ENCODE results near the gene SERINC1. TPM values are rescaled to one million over a fixed set of nuclear protein-coding genes. Genes with fewer than 3 reads are reported as not detected.
A peak's percentile ranks its signal among the peaks of the same experiment; 100 is the strongest.

Gene SERINC1
- total RNA-seq, 1 experiment from 2014 or later = 172 TPM

GRCh38 chr6:122432816-122433215 lies 38.8 kb downstream of the SERINC1 start:
- no peak for DNase-seq (ENCODE audit: low read depth)

- no peak for DNase-seq (ENCODE audit: low read depth)
Measured at GRCh38 chr6:122431780-122432179, 39.8 kb downstream of the SERINC1 start.

DNA sequence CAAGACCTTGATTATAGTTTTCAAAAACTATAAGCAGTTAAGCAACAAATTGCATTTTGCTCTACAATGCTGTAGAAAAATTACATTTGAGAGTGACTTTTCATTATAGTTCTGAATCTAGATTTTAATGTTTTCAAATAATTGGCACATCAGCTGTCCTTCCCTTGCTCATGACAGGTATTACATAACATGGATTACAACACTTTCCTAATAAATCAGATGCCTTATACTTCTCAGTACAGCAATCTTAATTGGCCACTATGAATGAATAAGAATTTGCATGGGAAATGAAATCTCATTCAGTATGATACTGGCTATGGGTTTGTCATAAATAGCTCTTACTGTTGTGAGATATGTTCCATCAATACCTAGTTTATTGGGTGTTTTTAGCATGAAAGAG lies 42.3 kb downstream of the SERINC1 start:
- no peak for DNase-seq (ENCODE audit: low read depth)

GRCh38 chr6:122428781-122429180 lies 42.8 kb downstream of the SERINC1 start:
- DNase-seq (ENCODE audit: low read depth) = no peak

DNA sequence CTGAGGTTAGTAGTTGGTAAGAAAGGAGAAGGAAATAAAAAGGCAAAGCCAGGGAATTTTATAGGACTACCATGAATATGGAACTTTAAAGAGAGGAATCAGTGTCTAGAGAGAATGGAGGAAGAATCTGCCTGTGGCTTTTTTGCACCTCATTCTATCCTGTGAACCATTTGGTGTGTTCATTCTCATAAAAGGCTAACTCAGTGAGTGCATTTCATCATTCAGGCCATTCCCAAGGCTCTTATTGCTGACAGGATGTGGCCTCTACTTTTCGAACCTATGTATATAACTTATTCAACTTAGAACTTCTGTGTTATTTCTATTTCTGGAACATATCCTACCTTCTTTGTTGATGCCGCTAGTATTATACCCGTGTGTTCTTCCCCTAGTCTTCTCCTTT lies 45.0 kb downstream of the SERINC1 start:
- no peak for DNase-seq (ENCODE audit: low read depth)

GRCh38 chr6:122423734-122424133 lies 47.9 kb downstream of the SERINC1 start:
- DNase-seq (ENCODE audit: low read depth) = no peak

DNA sequence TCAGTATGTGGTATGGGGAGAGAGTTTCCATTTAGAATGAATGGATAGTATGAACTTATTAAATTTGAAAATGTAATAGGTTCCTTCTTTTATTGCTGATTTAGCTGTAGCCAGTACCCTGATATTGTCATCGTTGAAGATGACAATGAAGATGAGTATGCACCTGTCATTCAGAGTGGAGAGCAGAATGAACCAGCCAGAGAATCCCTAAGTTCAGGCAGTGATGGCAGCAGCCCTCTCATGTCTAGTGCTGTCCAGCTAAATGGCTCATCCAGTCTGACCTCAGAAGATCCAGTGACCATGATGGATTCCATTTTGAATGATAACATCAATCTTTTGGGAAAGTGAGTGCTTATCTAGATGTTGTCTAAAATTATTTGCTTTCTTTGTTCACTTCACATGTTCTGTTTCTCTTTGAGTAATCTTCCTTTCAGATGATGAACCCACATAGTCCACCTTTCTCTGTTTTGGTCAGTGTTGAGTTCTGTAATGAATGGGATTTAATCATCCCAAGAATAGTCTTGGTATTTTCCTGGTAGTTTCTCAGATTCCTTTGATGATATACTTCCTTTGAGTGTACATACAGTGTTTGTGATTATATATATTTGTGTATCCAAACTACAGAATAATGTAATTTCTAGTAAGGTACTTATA lies 48.9 kb downstream of the SERINC1 start:
- no peak for DNase-seq (ENCODE audit: low read depth)

GRCh38 chr6:122422003-122422402 lies 49.6 kb downstream of the SERINC1 start:
- DNase-seq (ENCODE audit: low read depth) = no peak

- no peak for DNase-seq (ENCODE audit: low read depth)
Measured at GRCh38 chr6:122416825-122417224, 54.8 kb downstream of the SERINC1 start.

GRCh38 chr6:122412001-122412400 lies 59.6 kb downstream of the SERINC1 start:
- DNase-seq (ENCODE audit: low read depth) = no peak

DNA sequence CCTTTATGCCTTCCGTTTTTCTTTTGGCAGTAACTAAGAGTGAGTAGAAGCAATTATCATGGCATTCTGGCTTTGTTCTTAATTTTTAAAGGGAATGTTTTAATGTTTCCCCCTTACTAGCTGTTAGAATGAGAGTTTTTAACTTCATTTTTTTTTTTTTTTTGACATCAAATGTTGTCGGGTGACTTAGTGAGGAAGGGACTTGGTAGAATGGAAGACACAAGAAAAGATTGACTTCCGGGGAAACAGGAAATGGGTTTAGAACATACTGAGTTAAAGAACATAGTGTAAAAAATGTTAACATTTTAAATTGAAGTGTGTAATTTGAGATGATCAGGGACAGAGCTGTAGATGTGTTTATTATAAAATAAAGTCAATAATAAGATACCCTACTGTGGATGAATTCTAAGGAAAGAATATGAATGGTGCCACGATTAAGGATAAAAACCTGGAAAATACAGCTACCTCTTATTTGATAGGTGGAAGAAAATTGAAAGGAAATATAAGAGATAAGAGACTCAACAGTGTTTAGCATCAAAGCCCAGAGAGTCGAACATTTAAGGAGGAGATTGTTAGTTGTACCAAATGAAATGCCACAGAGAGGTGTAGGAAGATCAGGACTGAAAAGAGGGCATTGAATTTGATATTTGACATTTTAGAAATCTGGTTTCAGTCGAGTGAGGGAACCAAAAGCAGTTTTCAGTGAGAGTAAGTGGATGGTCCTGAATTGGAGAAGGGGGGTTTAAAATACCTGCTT lies 62.7 kb downstream of the SERINC1 start:
- no peak for DNase-seq (ENCODE audit: low read depth)

GRCh38 chr6:122408240-122408639 lies 63.4 kb downstream of the SERINC1 start:
- no peak for DNase-seq (ENCODE audit: low read depth)

DNA sequence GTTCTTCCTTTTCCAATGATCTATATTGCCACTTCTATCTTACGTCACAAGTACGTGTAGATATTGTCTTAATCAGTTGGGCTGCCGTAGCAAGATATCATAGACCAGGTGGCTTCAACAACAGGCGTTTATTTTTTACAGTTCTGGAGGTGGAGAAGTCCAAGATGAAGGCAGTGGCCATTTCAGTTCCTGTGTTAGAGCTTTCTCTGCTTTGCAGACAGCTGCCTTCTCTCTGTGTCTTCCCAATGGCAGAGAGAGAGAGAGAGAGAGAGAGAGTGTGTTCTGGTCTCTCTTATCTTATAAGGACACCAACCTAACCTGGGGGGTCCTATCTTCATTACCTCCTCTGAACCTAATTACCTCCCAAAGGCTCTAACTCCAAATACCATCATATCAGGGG lies 63.9 kb downstream of the SERINC1 start:
- no peak for DNase-seq (ENCODE audit: low read depth)

- no peak for DNase-seq (ENCODE audit: low read depth)
Measured at GRCh38 chr6:122406187-122406586, 65.4 kb downstream of the SERINC1 start.

GRCh38 chr6:122405417-122405816 lies 66.2 kb downstream of the SERINC1 start:
- peak; percentile 26 for DNase-seq (ENCODE audit: low read depth)

- DNase-seq (ENCODE audit: low read depth) = no peak
Measured at GRCh38 chr6:122404444-122404843, 67.2 kb downstream of the SERINC1 start.

DNA sequence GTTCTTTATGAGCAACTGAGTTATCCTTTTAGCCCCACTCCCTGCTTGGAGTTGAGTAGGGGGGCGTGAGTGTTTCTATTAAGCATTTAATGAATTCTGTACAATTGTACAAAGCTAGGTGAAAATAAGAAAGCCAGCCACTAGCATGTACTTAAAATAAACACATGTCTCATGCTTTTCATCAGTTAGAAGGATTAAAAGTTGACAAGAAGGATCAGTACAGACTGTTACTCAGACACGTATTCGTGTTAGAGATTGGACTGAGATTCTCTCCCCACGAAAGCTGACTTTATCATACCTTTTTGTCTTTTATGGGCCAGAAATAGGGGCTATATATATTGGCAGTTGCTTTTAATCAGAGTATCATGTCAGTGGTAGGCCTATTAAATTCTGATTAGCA lies 70.5 kb downstream of the SERINC1 start:
- no peak for DNase-seq (ENCODE audit: low read depth)

- DNase-seq (ENCODE audit: low read depth) = no peak
Measured at GRCh38 chr6:122400462-122401089, 71.0 kb downstream of the SERINC1 start.

GRCh38 chr6:122400121-122400450 lies 71.5 kb downstream of the SERINC1 start:
- DNase-seq (ENCODE audit: low read depth) = peak; percentile 19

GRCh38 chr6:122399348-122400120 lies 72.1 kb downstream of the SERINC1 start, which contains the start of gene HSF2:
TSS of gene HSF2 (plus strand) at chr6:122399652. CDS start at chr6:122399738, 86 bp downstream.
- peak; percentile 99 for DNase-seq (ENCODE audit: low read depth)

DNA sequence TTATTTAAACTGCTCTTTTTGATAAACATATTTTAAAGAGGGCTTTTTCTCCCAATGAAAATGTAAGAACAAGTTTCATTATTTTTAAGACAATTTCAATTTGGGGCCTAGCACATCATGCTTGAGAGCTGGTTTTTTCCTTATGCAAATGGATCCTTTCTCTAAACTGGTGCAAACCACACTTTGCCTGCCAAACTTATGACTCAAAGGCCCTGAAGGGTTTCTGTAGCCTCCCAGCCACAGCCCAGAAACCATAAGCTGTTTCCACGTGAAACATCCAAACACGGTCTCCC lies 72.6 kb downstream of the SERINC1 start:
- DNase-seq (ENCODE audit: low read depth) = no peak

DNA sequence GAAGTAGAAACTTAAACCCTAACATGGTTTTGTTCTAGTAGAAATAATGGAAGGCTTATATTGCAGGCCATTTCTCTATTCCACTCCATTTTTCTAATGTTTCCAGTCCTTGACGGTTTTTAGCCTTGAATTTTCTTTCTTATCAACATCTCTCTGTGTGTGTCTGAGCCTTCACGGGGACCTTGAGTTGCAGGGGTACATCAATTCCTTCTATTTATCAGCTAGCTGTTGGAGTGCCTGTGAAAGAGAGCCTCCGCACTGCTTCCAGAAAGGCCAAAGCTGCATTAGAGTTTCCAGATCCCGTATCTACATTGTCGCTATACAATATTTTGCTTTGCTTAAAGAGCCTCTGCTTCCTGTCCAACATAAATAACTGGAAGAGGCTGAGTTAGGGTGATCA lies 77.6 kb downstream of the SERINC1 start:
- DNase-seq (ENCODE audit: low read depth) = no peak

Measured in RPMI7951 (cell line).